GM12874 (cell line): Measurements from ENCODE around the gene ZKSCAN4.

ENCODE experiments used
- TF ChIP-seq, protein P1 (sequence below): IDR thresholded peaks from 2 replicates; pipeline ENCODE4 v1.5.1; 2011; ENCODE audit warnings: low read depth, mild to moderate bottlenecking, control low read depth, low read length, moderate library complexity; ENCODE audit not compliant: insufficient read depth

ZKSCAN4 gene

DNA sequence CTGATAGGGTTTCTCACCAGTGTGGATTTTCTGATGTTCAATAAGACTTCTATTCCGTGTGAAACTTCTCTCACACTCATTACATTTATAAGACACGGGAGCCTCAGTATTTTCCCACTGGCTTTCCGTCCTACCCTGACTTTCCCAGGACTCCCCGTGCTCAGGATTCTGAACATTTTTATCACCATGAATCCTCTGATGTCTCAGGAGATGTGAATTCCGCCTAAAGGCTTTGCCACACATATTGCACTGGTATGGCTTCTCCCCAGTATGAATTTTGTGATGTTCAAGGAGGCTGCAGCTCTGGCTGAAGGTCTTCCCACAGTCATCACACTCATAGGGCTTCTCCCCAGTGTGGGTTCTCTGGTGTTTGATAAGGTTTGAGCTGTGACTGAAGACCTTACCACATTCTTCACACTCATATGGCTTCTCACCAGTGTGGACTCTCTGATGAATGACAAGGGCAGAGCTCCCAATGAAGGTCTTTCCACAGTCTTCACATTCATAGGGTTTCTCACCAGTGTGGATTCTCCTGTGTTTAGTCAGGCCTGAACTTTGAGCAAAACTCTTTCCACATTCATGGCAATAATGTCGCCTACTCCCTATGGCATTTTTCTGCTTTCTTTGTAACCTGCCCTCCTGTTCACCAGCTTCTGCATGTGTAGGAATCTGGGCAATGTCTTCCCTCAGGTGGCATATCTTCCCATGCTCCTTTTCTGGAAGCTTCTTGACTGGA, 6.7 kb downstream of the ZKSCAN4 start:
- TF ChIP-seq, protein P1, sequence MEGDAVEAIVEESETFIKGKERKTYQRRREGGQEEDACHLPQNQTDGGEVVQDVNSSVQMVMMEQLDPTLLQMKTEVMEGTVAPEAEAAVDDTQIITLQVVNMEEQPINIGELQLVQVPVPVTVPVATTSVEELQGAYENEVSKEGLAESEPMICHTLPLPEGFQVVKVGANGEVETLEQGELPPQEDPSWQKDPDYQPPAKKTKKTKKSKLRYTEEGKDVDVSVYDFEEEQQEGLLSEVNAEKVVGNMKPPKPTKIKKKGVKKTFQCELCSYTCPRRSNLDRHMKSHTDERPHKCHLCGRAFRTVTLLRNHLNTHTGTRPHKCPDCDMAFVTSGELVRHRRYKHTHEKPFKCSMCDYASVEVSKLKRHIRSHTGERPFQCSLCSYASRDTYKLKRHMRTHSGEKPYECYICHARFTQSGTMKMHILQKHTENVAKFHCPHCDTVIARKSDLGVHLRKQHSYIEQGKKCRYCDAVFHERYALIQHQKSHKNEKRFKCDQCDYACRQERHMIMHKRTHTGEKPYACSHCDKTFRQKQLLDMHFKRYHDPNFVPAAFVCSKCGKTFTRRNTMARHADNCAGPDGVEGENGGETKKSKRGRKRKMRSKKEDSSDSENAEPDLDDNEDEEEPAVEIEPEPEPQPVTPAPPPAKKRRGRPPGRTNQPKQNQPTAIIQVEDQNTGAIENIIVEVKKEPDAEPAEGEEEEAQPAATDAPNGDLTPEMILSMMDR: no peak

DNA sequence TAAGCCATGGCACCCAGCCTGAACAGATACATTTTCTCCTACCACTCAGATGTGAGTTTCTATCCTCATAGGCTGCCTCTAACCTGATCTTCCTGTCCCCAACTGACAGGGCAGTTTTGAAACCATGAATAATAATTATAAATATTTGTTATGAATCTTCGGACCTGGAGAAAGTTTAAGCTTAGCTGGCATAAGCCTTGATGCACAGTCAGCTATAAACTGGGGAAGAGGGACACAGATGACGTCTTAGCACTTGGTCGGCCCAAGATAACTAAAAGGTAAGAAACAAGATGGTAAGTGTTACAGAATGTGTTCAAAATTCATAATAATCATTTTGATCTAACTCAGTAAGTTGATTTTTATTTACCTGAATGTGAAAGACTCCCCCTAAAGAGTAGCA, 8.1 kb downstream of the ZKSCAN4 start:
- TF ChIP-seq, protein P1: no peak

DNA sequence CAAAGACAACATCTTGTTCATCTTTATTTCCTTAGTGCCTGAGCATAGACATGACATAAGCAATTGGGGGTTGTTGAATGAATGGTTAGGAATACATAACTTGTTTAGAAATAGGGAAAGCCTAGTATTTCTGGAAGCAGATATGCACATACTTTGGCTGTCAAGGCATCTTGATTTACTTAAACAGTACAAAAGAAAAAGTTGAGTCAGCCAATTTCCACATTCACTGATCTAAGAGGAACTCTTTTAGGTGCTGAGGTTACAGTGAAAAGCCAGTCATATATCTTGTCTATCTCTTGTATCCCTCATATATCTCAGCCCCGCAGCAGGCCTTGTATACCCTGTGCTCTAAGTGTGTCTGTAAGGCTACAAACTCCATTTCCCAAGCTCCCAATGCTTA, 11.6 kb downstream of the ZKSCAN4 start:
- TF ChIP-seq, protein P1: no peak

DNA sequence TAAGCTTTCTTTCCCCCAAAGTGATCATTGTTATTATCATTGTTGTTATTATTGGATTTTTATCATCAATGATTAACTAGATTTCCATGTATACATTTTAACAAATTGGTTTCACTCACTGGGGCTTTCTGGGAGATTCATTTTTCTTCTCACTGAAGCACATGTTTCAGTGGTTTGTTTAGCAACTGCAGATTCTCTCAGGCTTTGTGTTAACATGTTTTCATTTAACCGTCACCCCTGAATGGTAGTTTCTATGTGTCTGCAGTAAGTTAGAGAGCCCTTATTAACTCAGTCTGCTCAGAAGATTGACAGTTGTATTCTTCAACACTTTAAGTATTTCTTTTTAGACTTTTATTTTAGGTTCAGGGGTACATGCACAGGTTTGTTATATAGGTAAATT, 12.4 kb downstream of the ZKSCAN4 start:
- TF ChIP-seq, protein P1: no peak

DNA sequence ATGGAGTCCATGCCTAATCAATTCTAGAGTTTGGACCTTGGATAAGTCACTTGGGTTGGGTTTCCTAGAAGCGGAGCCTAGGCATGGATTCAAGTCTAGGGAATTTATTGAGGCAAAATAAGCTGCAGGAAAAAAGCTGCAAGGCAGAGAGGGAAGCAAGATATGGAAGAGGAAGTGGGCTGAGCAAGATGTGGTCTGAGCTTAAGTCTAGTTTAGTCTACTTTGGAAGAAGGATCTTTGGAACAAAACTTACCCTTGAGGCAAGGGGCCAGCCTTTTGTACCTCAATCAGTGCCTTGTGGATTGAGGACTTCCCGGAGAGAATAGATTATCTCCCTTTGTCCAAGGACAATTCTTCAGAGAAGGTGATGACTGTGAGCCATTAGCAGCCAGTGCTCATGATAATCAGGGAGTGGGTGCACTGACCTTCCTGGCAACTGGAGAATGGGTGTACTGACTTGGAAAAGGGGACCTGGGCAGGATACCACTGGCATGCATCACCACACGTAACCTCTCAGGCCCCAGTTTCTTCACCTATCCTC, 16.1 kb downstream of the ZKSCAN4 start:
- TF ChIP-seq, protein P1: no peak

DNA sequence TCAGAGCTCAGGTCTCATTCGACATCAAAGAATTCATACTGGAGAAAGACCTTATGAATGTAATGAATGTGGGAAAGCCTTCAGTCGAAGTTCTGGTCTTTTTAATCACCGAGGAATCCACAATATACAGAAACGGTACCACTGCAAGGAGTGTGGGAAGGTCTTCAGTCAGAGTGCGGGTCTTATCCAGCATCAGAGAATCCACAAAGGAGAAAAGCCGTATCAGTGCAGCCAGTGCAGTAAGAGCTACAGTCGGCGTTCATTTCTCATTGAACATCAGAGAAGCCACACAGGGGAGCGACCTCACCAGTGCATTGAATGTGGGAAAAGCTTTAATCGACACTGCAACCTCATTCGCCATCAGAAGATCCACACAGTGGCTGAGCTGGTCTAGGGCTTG, 19.3 kb downstream of the ZKSCAN4 start:
- TF ChIP-seq, protein P1: no peak

DNA sequence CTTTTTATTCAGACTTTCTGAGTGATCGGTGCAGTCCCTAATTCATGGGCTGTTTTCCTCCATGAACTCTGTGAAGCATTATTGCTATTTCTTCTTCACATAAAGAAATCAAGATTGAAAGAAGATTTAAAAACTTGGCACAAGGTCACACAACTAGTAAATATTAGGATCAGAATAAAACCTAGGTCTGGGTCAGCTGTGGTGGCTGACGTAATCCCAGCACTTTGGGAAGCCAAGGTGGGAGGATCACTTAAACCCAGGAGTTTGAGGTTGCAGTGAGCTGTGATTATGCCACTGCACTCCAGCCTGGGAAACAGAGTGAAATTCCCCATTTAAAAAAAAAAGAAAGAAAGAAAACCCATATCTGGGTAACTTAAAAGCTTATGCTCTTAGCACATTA, 25.6 kb downstream of the ZKSCAN4 start:
- TF ChIP-seq, protein P1: no peak
